NCI-H146 (cell line): ENCODE data around the gene AKAP11.

ENCODE experiments used
- DNase-seq: peaks from one replicate; lab custom pipeline; 2025; lab: John Stamatoyannopoulos, UW

AKAP11 gene

GRCh38 chr13:42337808-42338600 is 66.1 kb downstream of the AKAP11 start:
- no peak for DNase-seq

GRCh38 chr13:42345367-42345766 is 73.4 kb downstream of the AKAP11 start:
- no peak for DNase-seq

- no peak for DNase-seq
Observed at GRCh38 chr13:42348576-42348975, 76.6 kb downstream of the AKAP11 start.

GRCh38 chr13:42350141-42350540 is 78.2 kb downstream of the AKAP11 start:
- DNase-seq, result no peak

- DNase-seq, result peak; percentile 48
Observed at GRCh38 chr13:42354241-42355091, 82.5 kb downstream of the AKAP11 start.

GRCh38 chr13:42355092-42355485 is 83.1 kb downstream of the AKAP11 start:
- DNase-seq, result no peak

GRCh38 chr13:42355491-42356183 is 83.7 kb downstream of the AKAP11 start:
- DNase-seq, result no peak

- no peak for DNase-seq
Observed at GRCh38 chr13:42356184-42356575, 84.2 kb downstream of the AKAP11 start.

- no peak for DNase-seq
Observed at GRCh38 chr13:42360046-42360574, 88.2 kb downstream of the AKAP11 start.

- DNase-seq, result no peak
Observed at GRCh38 chr13:42361701-42362100, 89.7 kb downstream of the AKAP11 start.

GRCh38 chr13:42363941-42364612 is 92.1 kb downstream of the AKAP11 start:
- no peak for DNase-seq

- no peak for DNase-seq
Observed at GRCh38 chr13:42364613-42365000, 92.7 kb downstream of the AKAP11 start.

- no peak for DNase-seq
Observed at GRCh38 chr13:42367831-42368230, 95.9 kb downstream of the AKAP11 start.

- no peak for DNase-seq
Observed at GRCh38 chr13:42369071-42369797, 97.3 kb downstream of the AKAP11 start.

- DNase-seq, result no peak
Observed at GRCh38 chr13:42370229-42370628, 98.3 kb downstream of the AKAP11 start.
